ENCODE data around the gene MTA1. TPM values are rescaled to one million over a fixed set of nuclear protein-coding genes. Genes with fewer than 3 reads are reported as not detected.

The MTA1 gene
- total and polyA plus RNA-seq, 4 donors = 16.9 to 111 (median 78.4) TPM

GRCh38 chr14:105482486-105483110, 63.0 kb downstream of the MTA1 start:
- no peak overlapping the region for H3K4me3 ChIP-seq (ENCODE audit: low read length in 2 of 2)
- WGBS, 2 donors = 39 to 41% methylated on average over 17 to 18 of the region's 18 CpGs
- no peaks in the 10 kb centered on the region for H3K27me3 ChIP-seq (ENCODE audit: control insufficient read depth in 1 of 2, insufficient read depth in 2 of 2, low read length in 1 of 2)
- DNase-seq (no peak), ATAC-seq (ENCODE audit: low FRiP score) (no peak)
- no peaks in the 10 kb centered on the region for H3K9me3 ChIP-seq (ENCODE audit: control insufficient read depth, low read length)
- H3K27ac ChIP-seq (ENCODE audit: low read depth in 1 of 2, low read length in 2 of 2) = peak overlapping the region; percentile 69 to 99
- no peaks in the 10 kb centered on the region for H3K36me3 ChIP-seq (ENCODE audit: control insufficient read depth in 1 of 2, insufficient read depth in 2 of 2, low read length in 1 of 2)
- intact Hi-C loops (cut with DNase I) = loop anchor here (10.0 kb wide), 2 partner anchors 388 to 1758 kb away; no protein-coding TSS in a partner anchor
- peaks cover 0 to 2% of the 10 kb centered on the region in 2 donors for H3K4me1 ChIP-seq (ENCODE audit: control insufficient read depth in 1 of 2, insufficient read depth in 2 of 2, low read length in 2 of 2)

GRCh38 chr14:105483300-105484068, 63.9 kb downstream of the MTA1 start:
- H3K36me3 ChIP-seq (ENCODE audit: control insufficient read depth in 1 of 2, insufficient read depth in 2 of 2, low read length in 1 of 2) = no peaks in the 10 kb centered on the region
- no peaks in the 10 kb centered on the region for H3K27me3 ChIP-seq (ENCODE audit: control insufficient read depth in 1 of 2, insufficient read depth in 2 of 2, low read length in 1 of 2)
- no peaks in the 10 kb centered on the region for H3K9me3 ChIP-seq (ENCODE audit: control insufficient read depth, low read length)
- DNase-seq (peak in 1 of 2 donors; percentile 80), ATAC-seq (ENCODE audit: low FRiP score) (no peak)
- 21 to 27% methylated on average over 15 to 18 of the region's 18 CpGs for WGBS, 2 donors
- H3K27ac ChIP-seq (ENCODE audit: low read depth in 1 of 2, low read length in 2 of 2) = peak overlapping the region; percentile 69 to 99
- peaks cover 0 to 2% of the 10 kb centered on the region in 2 donors for H3K4me1 ChIP-seq (ENCODE audit: control insufficient read depth in 1 of 2, insufficient read depth in 2 of 2, low read length in 2 of 2)
- intact Hi-C loops (cut with DNase I) = loop anchor here (10.0 kb wide), 2 partner anchors 389 to 1759 kb away; no protein-coding TSS in a partner anchor
- no peak overlapping the region for H3K4me3 ChIP-seq (ENCODE audit: low read length in 2 of 2)

- no peaks in the 10 kb centered on the region for H3K27me3 ChIP-seq (ENCODE audit: control insufficient read depth in 1 of 2, insufficient read depth in 2 of 2, low read length in 1 of 2)
- no peaks in the 10 kb centered on the region for H3K9me3 ChIP-seq (ENCODE audit: control insufficient read depth, low read length)
- peaks cover 0 to 2% of the 10 kb centered on the region in 2 donors for H3K4me1 ChIP-seq (ENCODE audit: control insufficient read depth in 1 of 2, insufficient read depth in 2 of 2, low read length in 2 of 2)
- DNase-seq (peak; percentile 78 to 92), ATAC-seq (ENCODE audit: low FRiP score) (no peak)
- no peak overlapping the region for H3K4me3 ChIP-seq (ENCODE audit: low read length in 2 of 2)
- intact Hi-C loops (cut with DNase I) = loop anchor here (10.0 kb wide), 2 partner anchors 390 to 1760 kb away; no protein-coding TSS in a partner anchor
- H3K27ac ChIP-seq (ENCODE audit: low read depth in 1 of 2, low read length in 2 of 2) = peak overlapping the region; percentile 17 to 99
- WGBS, 2 donors = 45% methylated on average over 20 of the region's 20 CpGs
- no peaks in the 10 kb centered on the region for H3K36me3 ChIP-seq (ENCODE audit: control insufficient read depth in 1 of 2, insufficient read depth in 2 of 2, low read length in 1 of 2)
These were observed 64.7 kb downstream of the MTA1 start for GRCh38 chr14:105484069-105484996.

DNA sequence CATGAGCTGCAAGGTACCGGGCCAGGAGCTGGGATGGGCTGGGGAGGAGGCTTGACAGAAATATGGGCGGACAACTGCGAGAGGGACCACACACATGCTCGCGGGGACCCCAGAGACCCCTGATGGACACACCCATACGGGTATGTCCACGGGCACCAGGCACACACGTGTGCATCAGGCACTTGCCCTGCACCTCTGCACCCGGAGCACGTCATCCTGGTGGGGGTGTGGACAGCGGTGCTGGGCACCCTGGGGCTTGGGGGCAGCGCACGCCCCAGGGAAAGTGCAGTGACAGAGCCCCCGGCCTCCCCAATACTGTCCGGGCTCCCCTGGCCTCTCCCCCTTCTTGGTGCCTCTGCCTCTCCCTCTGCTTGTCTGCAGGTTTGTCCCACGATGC, 65.4 kb downstream of the MTA1 start:
- peaks cover 0 to 2% of the 10 kb centered on the region in 2 donors for H3K4me1 ChIP-seq (ENCODE audit: control insufficient read depth in 1 of 2, insufficient read depth in 2 of 2, low read length in 2 of 2)
- no peaks in the 10 kb centered on the region for H3K27me3 ChIP-seq (ENCODE audit: control insufficient read depth in 1 of 2, insufficient read depth in 2 of 2, low read length in 1 of 2)
- H3K9me3 ChIP-seq (ENCODE audit: control insufficient read depth, low read length) = no peaks in the 10 kb centered on the region
- H3K4me3 ChIP-seq (ENCODE audit: low read length in 2 of 2) = no peak overlapping the region
- no peaks in the 10 kb centered on the region for H3K36me3 ChIP-seq (ENCODE audit: control insufficient read depth in 1 of 2, insufficient read depth in 2 of 2, low read length in 1 of 2)
- ATAC-seq (ENCODE audit: low FRiP score) (no peak), DNase-seq (no peak)
- H3K27ac ChIP-seq (ENCODE audit: low read depth in 1 of 2, low read length in 2 of 2) = peak overlapping the region in 1 of 2 donors; percentile 99
- intact Hi-C loops (cut with DNase I) = loop anchor here (10.0 kb wide), 2 partner anchors 390 to 1760 kb away; no protein-coding TSS in a partner anchor
- 86 to 87% methylated on average over 16 of the region's 16 CpGs for WGBS, 2 donors

GRCh38 chr14:105485739-105486162, 66.1 kb downstream of the MTA1 start:
- H3K27me3 ChIP-seq (ENCODE audit: control insufficient read depth in 1 of 2, insufficient read depth in 2 of 2, low read length in 1 of 2) = no peaks in the 10 kb centered on the region
- H3K27ac ChIP-seq (ENCODE audit: low read depth in 1 of 2, low read length in 2 of 2) = peak overlapping the region in 1 of 2 donors; percentile 99
- H3K4me3 ChIP-seq (ENCODE audit: low read length in 2 of 2) = no peak overlapping the region
- H3K9me3 ChIP-seq (ENCODE audit: control insufficient read depth, low read length) = no peaks in the 10 kb centered on the region
- ATAC-seq (ENCODE audit: low FRiP score) (no peak), DNase-seq (no peak)
- WGBS, 2 donors = 30 to 36% methylated on average over 12 of the region's 12 CpGs
- intact Hi-C loops (cut with DNase I) = loop anchor here (10.0 kb wide), 2 partner anchors 391 to 1761 kb away; no protein-coding TSS in a partner anchor
- H3K4me1 ChIP-seq (ENCODE audit: control insufficient read depth in 1 of 2, insufficient read depth in 2 of 2, low read length in 2 of 2) = peaks cover 0 to 2% of the 10 kb centered on the region in 2 donors
- no peaks in the 10 kb centered on the region for H3K36me3 ChIP-seq (ENCODE audit: control insufficient read depth in 1 of 2, insufficient read depth in 2 of 2, low read length in 1 of 2)

DNA sequence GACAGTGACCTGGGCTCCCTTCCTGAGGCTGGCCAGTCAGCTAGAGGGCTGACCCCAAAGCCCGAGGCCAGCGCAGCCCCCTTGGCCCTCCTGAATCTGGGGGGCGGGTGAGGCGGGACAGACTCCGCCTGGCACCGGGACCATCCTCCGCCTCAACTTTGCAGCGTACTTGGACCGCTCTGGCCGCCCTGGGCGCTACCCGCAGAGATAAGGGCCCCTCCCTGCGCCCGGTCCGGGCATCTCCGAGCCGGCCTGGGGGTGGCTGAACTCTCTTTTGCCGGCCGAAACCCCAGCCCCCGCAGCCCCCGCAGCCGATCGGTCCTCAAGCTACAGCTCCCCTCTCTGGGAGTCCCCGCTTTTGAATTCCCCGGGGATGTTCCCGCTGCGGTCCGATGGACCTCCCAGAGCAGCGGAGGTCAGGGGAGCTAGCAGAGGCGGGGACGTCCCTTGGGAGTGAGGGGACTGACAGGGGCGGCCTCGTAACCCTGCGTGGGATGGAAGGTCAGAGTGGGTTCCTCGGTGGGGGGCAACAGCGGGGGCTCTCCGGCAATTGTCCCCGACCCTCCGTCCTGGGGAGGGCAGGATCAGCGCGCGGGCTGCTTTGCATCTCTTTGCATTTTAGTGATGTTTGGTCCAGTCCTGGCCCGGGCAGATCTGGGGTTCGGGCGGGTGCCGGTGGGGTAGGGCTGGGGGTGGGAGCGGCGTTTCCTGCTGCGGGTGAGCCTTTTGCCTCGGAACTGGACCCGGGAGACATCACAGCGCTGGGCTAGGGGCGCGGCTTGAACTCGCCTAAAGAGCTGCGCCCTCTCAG, 66.7 kb downstream of the MTA1 start, which contains the start of gene CRIP1:
Gene CRIP1 (plus strand): TSS at position 724 of the 811 bp plus-strand sequence. CDS start 374 bp downstream, outside the sequence.
- 1 to 2% methylated on average over 53 to 56 of the region's 56 CpGs for WGBS, 2 donors
- Histone ChIP-seq H3K9me3 (ENCODE audit: control insufficient read depth, low read length) (no peaks in the 10 kb centered on the region), H3K4me3 (ENCODE audit: low read length in 2 of 2) (peak within 1 kb of the TSS; percentile 14 to 27), H3K4me1 (ENCODE audit: control insufficient read depth in 1 of 2, insufficient read depth in 2 of 2, low read length in 2 of 2) (peaks cover 0 to 2% of the 10 kb centered on the region in 2 donors), H3K36me3 (ENCODE audit: control insufficient read depth in 1 of 2, insufficient read depth in 2 of 2, low read length in 1 of 2) (no peaks in the 10 kb centered on the region), H3K27me3 (ENCODE audit: control insufficient read depth in 1 of 2, insufficient read depth in 2 of 2, low read length in 1 of 2) (no peaks in the 10 kb centered on the region), H3K27ac (ENCODE audit: low read depth in 1 of 2, low read length in 2 of 2) (peak within 1 kb of the TSS; percentile 7 to 99)
- intact Hi-C loops (cut with DNase I) = loop anchor here (10.0 kb wide), 2 partner anchors 392 to 1762 kb away; no protein-coding TSS in a partner anchor
- no peak for ATAC-seq (ENCODE audit: low FRiP score)
- DNase-seq = no peak

- ATAC-seq (ENCODE audit: low FRiP score) (peak; percentile 1), DNase-seq (peak; percentile 85 to 94)
These were observed 67.4 kb downstream of the MTA1 start for GRCh38 chr14:105486974-105487448.

More at GRCh38 chr14:105486974-105487448, 67.4 kb downstream of the MTA1 start:
- WGBS, 2 donors = 1% methylated on average over 27 to 45 of the region's 45 CpGs
- Histone ChIP-seq H3K27me3 (ENCODE audit: control insufficient read depth in 1 of 2, insufficient read depth in 2 of 2, low read length in 1 of 2) (no peaks in the 10 kb centered on the region), H3K9me3 (ENCODE audit: control insufficient read depth, low read length) (no peaks in the 10 kb centered on the region), H3K4me1 (ENCODE audit: control insufficient read depth in 1 of 2, insufficient read depth in 2 of 2, low read length in 2 of 2) (peaks cover 0 to 2% of the 10 kb centered on the region in 2 donors), H3K4me3 (ENCODE audit: low read length in 2 of 2) (peak overlapping the region; percentile 14 to 27), H3K27ac (ENCODE audit: low read depth in 1 of 2, low read length in 2 of 2) (peak overlapping the region; percentile 7 to 99), H3K36me3 (ENCODE audit: control insufficient read depth in 1 of 2, insufficient read depth in 2 of 2, low read length in 1 of 2) (no peaks in the 10 kb centered on the region)
- intact Hi-C loops (cut with DNase I) = loop anchor here (10.0 kb wide), 2 partner anchors 392 to 1762 kb away; no protein-coding TSS in a partner anchor

Measured in aorta (tissue), 5 donors.